ENCODE measurements around the gene ZAR1L. TPM values are rescaled to one million over a fixed set of nuclear protein-coding genes. Genes with fewer than 3 reads are reported as not detected.

ZAR1L gene
- total and polyA plus RNA-seq, 4 donors: not detected

- H3K27ac ChIP-seq (ENCODE audit: low read depth in 1 of 2, low read length in 2 of 2): no peak overlapping the region
- WGBS: 86% methylated on average over 3 of the region's 3 CpGs
- no peak for DNase-seq (ENCODE audit: low spot score)
- no peak for TF ChIP-seq EGR1 (IDR thresholded peaks at IDR 0.05; ENCODE audit: low read depth in 2 of 2)
- H3K4me3 ChIP-seq (ENCODE audit: low read depth in 1 of 3, low read length in 3 of 3): no peak overlapping the region
- no peaks in the 10 kb centered on the region for H3K27me3 ChIP-seq (ENCODE audit: control insufficient read depth in 4 of 4, insufficient read depth in 4 of 4, low read length in 3 of 4)
- H3K9ac ChIP-seq (ENCODE audit: low read depth in 1 of 2, low read length in 2 of 2): no peak overlapping the region
- H3K9me3 ChIP-seq (ENCODE audit: control insufficient read depth in 4 of 4, low read length in 3 of 4): no peaks in the 10 kb centered on the region
- peaks cover 0 to 34% (median 13%) of the 10 kb centered on the region in 4 donors for H3K36me3 ChIP-seq (ENCODE audit: control insufficient read depth in 4 of 4, insufficient read depth in 3 of 4, low read depth in 1 of 4, low read length in 3 of 4)
- peaks cover 3 to 22% (median 9%) of the 10 kb centered on the region in 4 donors for H3K4me1 ChIP-seq (ENCODE audit: control insufficient read depth in 4 of 4, insufficient read depth in 4 of 4, low read length in 3 of 4)
Observed at GRCh38 chr13:32262165-32262564, 53.0 kb downstream of the ZAR1L start.

GRCh38 chr13:32261567-32261966 is 53.6 kb downstream of the ZAR1L start:
- Histone ChIP-seq H3K9ac (ENCODE audit: low read depth in 1 of 2, low read length in 2 of 2) (no peak overlapping the region), H3K27me3 (ENCODE audit: control insufficient read depth in 4 of 4, insufficient read depth in 4 of 4, low read length in 3 of 4) (no peaks in the 10 kb centered on the region), H3K9me3 (ENCODE audit: control insufficient read depth in 4 of 4, low read length in 3 of 4) (no peaks in the 10 kb centered on the region), H3K4me1 (ENCODE audit: control insufficient read depth in 4 of 4, insufficient read depth in 4 of 4, low read length in 3 of 4) (peaks cover 3 to 20% (median 10%) of the 10 kb centered on the region in 4 donors), H3K4me3 (ENCODE audit: low read depth in 1 of 3, low read length in 3 of 3) (no peak overlapping the region), H3K36me3 (ENCODE audit: control insufficient read depth in 4 of 4, insufficient read depth in 3 of 4, low read depth in 1 of 4, low read length in 3 of 4) (peaks cover 0 to 31% (median 12%) of the 10 kb centered on the region in 4 donors), H3K27ac (ENCODE audit: low read depth in 1 of 2, low read length in 2 of 2) (peak overlapping the region; percentile 16 to 40)
- TF ChIP-seq TAF1 (conservative IDR thresholded peaks at IDR 0.05) (no peak), JUND (IDR thresholded peaks at IDR 0.05) (peak; percentile 27 to 43)
- 72% methylated on average over 9 of the region's 9 CpGs for WGBS
- DNase-seq (ENCODE audit: low spot score): no peak

GRCh38 chr13:32259116-32259515 is 56.0 kb downstream of the ZAR1L start:
- no peak for DNase-seq (ENCODE audit: low spot score)
- H3K4me1 ChIP-seq (ENCODE audit: control insufficient read depth in 4 of 4, insufficient read depth in 4 of 4, low read length in 3 of 4): peaks cover 5 to 35% (median 10%) of the 10 kb centered on the region in 4 donors
- 94% methylated on average over 1 of the region's 1 CpG for WGBS

More at GRCh38 chr13:32259116-32259515, 56.0 kb downstream of the ZAR1L start:
- TF ChIP-seq HNF4G (IDR thresholded peaks at IDR 0.05): peak; percentile 75
- no peak for TF ChIP-seq JUND (IDR thresholded peaks at IDR 0.05)
- TF ChIP-seq RXRA (IDR thresholded peaks at IDR 0.05): peak in 1 of 2 donors; percentile 4
- TF ChIP-seq, protein P1, sequence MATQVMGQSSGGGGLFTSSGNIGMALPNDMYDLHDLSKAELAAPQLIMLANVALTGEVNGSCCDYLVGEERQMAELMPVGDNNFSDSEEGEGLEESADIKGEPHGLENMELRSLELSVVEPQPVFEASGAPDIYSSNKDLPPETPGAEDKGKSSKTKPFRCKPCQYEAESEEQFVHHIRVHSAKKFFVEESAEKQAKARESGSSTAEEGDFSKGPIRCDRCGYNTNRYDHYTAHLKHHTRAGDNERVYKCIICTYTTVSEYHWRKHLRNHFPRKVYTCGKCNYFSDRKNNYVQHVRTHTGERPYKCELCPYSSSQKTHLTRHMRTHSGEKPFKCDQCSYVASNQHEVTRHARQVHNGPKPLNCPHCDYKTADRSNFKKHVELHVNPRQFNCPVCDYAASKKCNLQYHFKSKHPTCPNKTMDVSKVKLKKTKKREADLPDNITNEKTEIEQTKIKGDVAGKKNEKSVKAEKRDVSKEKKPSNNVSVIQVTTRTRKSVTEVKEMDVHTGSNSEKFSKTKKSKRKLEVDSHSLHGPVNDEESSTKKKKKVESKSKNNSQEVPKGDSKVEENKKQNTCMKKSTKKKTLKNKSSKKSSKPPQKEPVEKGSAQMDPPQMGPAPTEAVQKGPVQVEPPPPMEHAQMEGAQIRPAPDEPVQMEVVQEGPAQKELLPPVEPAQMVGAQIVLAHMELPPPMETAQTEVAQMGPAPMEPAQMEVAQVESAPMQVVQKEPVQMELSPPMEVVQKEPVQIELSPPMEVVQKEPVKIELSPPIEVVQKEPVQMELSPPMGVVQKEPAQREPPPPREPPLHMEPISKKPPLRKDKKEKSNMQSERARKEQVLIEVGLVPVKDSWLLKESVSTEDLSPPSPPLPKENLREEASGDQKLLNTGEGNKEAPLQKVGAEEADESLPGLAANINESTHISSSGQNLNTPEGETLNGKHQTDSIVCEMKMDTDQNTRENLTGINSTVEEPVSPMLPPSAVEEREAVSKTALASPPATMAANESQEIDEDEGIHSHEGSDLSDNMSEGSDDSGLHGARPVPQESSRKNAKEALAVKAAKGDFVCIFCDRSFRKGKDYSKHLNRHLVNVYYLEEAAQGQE (IDR thresholded peaks at IDR 0.05): no peak
- TF ChIP-seq RAD21 (IDR thresholded peaks at IDR 0.05): peak in 1 of 2 donors; percentile 5
- peak; percentile 81 to 89 for TF ChIP-seq HNF4A (conservative IDR thresholded peaks at IDR 0.05)
- no peak for TF ChIP-seq FOXA2 (IDR thresholded peaks at IDR 0.05)
- no peak for TF ChIP-seq NR2F2 (IDR thresholded peaks at IDR 0.05)
- TF ChIP-seq YY1 (IDR thresholded peaks at IDR 0.05): peak; percentile 18
- TF ChIP-seq ZBTB33 (IDR thresholded peaks at IDR 0.05): no peak
- no peak for TF ChIP-seq CTCF (IDR thresholded peaks at IDR 0.05; ENCODE audit: low read depth, low read length, missing input control)
- TF ChIP-seq, protein P2, sequence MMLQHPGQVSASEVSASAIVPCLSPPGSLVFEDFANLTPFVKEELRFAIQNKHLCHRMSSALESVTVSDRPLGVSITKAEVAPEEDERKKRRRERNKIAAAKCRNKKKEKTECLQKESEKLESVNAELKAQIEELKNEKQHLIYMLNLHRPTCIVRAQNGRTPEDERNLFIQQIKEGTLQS (IDR thresholded peaks at IDR 0.05): no peak
- TF ChIP-seq GABPA (IDR thresholded peaks at IDR 0.05 in 1 of 2, conservative IDR thresholded peaks at IDR 0.05 in 1 of 2): no peak
- Histone ChIP-seq H3K9me3 (ENCODE audit: control insufficient read depth in 4 of 4, low read length in 3 of 4) (no peaks in the 10 kb centered on the region), H3K27me3 (ENCODE audit: control insufficient read depth in 4 of 4, insufficient read depth in 4 of 4, low read length in 3 of 4) (no peaks in the 10 kb centered on the region), H3K36me3 (ENCODE audit: control insufficient read depth in 4 of 4, insufficient read depth in 3 of 4, low read depth in 1 of 4, low read length in 3 of 4) (peaks cover 0 to 11% (median 1%) of the 10 kb centered on the region in 4 donors), H3K4me3 (ENCODE audit: low read depth in 1 of 3, low read length in 3 of 3) (no peak overlapping the region), H3K27ac (ENCODE audit: low read depth in 1 of 2, low read length in 2 of 2) (peak overlapping the region in 1 of 2 donors; percentile 7), H3K9ac (ENCODE audit: low read depth in 1 of 2, low read length in 2 of 2) (no peak overlapping the region)
